Rectal smooth muscle tissue (tissue), 1 donor: ENCODE data around the gene LSM12.

Experiments used
- H3K27ac ChIP-seq: one replicate; pipeline ENCODE4 v1.7.0; 2013; ENCODE audit warnings: low read depth, low read length, inconsistent platforms
- H3K27me3 ChIP-seq: one replicate; pipeline ENCODE4 v1.7.0; 2013; ENCODE audit warnings: low read length; ENCODE audit not compliant: control insufficient read depth, insufficient read depth
- H3K36me3 ChIP-seq: one replicate; pipeline ENCODE4 v1.7.0; 2013; ENCODE audit warnings: low read length; ENCODE audit not compliant: control insufficient read depth, insufficient read depth
- H3K4me1 ChIP-seq: one replicate; pipeline ENCODE4 v1.7.0; 2013; ENCODE audit warnings: low read length; ENCODE audit not compliant: control insufficient read depth, insufficient read depth
- H3K4me3 ChIP-seq: one replicate; pipeline ENCODE4 v1.7.0; 2013; ENCODE audit warnings: low read length
- H3K9ac ChIP-seq: one replicate; pipeline ENCODE4 v1.7.0; 2013; ENCODE audit warnings: low read length

The LSM12 gene

GRCh38 chr17:44066204-44066930 is at the start of gene LSM12:
Gene LSM12 (minus strand): TSS chr17:44066671. CDS start chr17:44066587, 84 bp downstream.
- H3K9ac ChIP-seq, result peak within 1 kb of the TSS; percentile 32
- peaks cover 10% of the 10 kb centered on the region for H3K36me3 ChIP-seq
- peak within 1 kb of the TSS; percentile 65 for H3K4me3 ChIP-seq
- no peaks in the 10 kb centered on the region for H3K27me3 ChIP-seq
- H3K4me1 ChIP-seq, result peaks cover 5% of the 10 kb centered on the region
- H3K27ac ChIP-seq, result peak within 1 kb of the TSS; percentile 95

GRCh38 chr17:44115585-44116415 is 49.3 kb upstream of the LSM12 start:
- Histone ChIP-seq H3K4me1 (peaks cover 15% of the 10 kb centered on the region), H3K9ac (no peak overlapping the region), H3K27ac (no peak overlapping the region), H3K4me3 (no peak overlapping the region), H3K27me3 (no peaks in the 10 kb centered on the region), H3K36me3 (peaks cover 3% of the 10 kb centered on the region)

GRCh38 chr17:44113868-44114840 is 47.7 kb upstream of the LSM12 start:
- Histone ChIP-seq H3K4me3 (no peak overlapping the region), H3K9ac (no peak overlapping the region), H3K4me1 (peaks cover 29% of the 10 kb centered on the region), H3K36me3 (peaks cover 3% of the 10 kb centered on the region), H3K27ac (no peak overlapping the region), H3K27me3 (no peaks in the 10 kb centered on the region)

GRCh38 chr17:44113382-44113781 is 46.9 kb upstream of the LSM12 start:
- Histone ChIP-seq H3K4me1 (peaks cover 34% of the 10 kb centered on the region), H3K27me3 (no peaks in the 10 kb centered on the region), H3K27ac (no peak overlapping the region), H3K9ac (no peak overlapping the region), H3K4me3 (no peak overlapping the region), H3K36me3 (peaks cover 3% of the 10 kb centered on the region)

GRCh38 chr17:44112284-44113280 is 46.1 kb upstream of the LSM12 start:
- Histone ChIP-seq H3K4me3 (no peak overlapping the region), H3K27ac (peak overlapping the region; percentile 6), H3K9ac (no peak overlapping the region), H3K4me1 (peaks cover 42% of the 10 kb centered on the region), H3K27me3 (no peaks in the 10 kb centered on the region), H3K36me3 (peaks cover 3% of the 10 kb centered on the region)

- H3K9ac ChIP-seq, result no peak overlapping the region
- peaks cover 3% of the 10 kb centered on the region for H3K36me3 ChIP-seq
- H3K27ac ChIP-seq, result peak overlapping the region; percentile 57
- H3K4me1 ChIP-seq, result peaks cover 43% of the 10 kb centered on the region
- no peaks in the 10 kb centered on the region for H3K27me3 ChIP-seq
- peak overlapping the region; percentile 46 for H3K4me3 ChIP-seq
Measured at GRCh38 chr17:44111777-44112176, 45.3 kb upstream of the LSM12 start.

- Histone ChIP-seq H3K27ac (peak overlapping the region; percentile 72), H3K4me1 (peaks cover 43% of the 10 kb centered on the region), H3K4me3 (peak overlapping the region; percentile 55), H3K9ac (no peak overlapping the region), H3K27me3 (no peaks in the 10 kb centered on the region), H3K36me3 (peaks cover 3% of the 10 kb centered on the region)
Measured at GRCh38 chr17:44110823-44111633, 44.6 kb upstream of the LSM12 start.

GRCh38 chr17:44110011-44110686 is 43.7 kb upstream of the LSM12 start:
- H3K36me3 ChIP-seq, result peaks cover 3% of the 10 kb centered on the region
- H3K4me1 ChIP-seq, result peaks cover 47% of the 10 kb centered on the region
- H3K9ac ChIP-seq, result no peak overlapping the region
- H3K4me3 ChIP-seq, result peak overlapping the region; percentile 55
- peak overlapping the region; percentile 72 for H3K27ac ChIP-seq
- H3K27me3 ChIP-seq, result no peaks in the 10 kb centered on the region

GRCh38 chr17:44109312-44109630 is 42.8 kb upstream of the LSM12 start:
- no peak overlapping the region for H3K9ac ChIP-seq
- H3K4me3 ChIP-seq, result peak overlapping the region; percentile 47
- H3K4me1 ChIP-seq, result peaks cover 49% of the 10 kb centered on the region
- H3K27ac ChIP-seq, result peak overlapping the region; percentile 89
- no peaks in the 10 kb centered on the region for H3K27me3 ChIP-seq
- no peaks in the 10 kb centered on the region for H3K36me3 ChIP-seq

- Histone ChIP-seq H3K9ac (peak overlapping the region; percentile 32), H3K36me3 (no peaks in the 10 kb centered on the region), H3K4me3 (peak overlapping the region; percentile 53), H3K27ac (peak overlapping the region; percentile 89), H3K27me3 (no peaks in the 10 kb centered on the region), H3K4me1 (peaks cover 49% of the 10 kb centered on the region)
Measured at GRCh38 chr17:44108440-44109311, 42.2 kb upstream of the LSM12 start.
